NCI-H2196 (cell line): ENCODE results near the gene QRSL1.
"Not testable (repeated sequence)": the region's sequence is repeated elsewhere in the genome, so short reads cannot be mapped to it uniquely, and the experiment has no call there.

Source experiments
- DNase-seq: peaks from one replicate; lab custom pipeline; 2025; ENCODE audit not compliant: unreplicated experiment; lab: John Stamatoyannopoulos, UW

QRSL1 gene

DNA sequence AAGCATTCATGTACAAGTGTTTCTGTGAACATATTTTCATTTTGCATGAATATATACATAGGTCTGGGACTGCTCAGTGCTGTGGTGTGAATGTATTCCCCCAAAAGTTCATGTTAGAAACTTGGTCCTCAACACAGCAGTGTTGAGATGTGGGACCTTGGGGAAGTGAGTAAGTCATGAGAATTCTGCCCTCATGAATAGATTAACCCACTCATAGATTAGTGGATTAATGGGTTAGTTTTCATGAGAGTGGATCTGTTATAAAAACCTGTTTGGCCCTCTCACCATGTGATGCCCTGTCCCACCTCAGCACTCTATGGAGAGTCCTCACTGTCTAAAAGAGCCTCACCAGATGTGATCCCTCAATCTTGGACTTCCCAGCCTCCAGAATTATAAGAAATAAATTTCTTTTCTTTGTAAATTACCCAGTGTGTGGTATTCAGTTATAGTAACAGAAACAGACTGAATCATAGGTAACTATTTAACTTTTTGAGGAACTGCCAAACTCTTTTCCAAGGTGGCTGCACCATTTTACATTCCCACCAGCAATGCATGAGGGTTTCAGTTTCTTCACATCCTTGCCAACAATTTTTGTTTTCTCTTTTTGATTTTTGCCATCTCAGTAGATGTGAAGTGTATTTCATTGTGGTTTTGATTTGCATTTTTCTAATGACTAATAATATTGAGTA, 45.3 kb downstream of the QRSL1 start:
- no peak for DNase-seq

DNA sequence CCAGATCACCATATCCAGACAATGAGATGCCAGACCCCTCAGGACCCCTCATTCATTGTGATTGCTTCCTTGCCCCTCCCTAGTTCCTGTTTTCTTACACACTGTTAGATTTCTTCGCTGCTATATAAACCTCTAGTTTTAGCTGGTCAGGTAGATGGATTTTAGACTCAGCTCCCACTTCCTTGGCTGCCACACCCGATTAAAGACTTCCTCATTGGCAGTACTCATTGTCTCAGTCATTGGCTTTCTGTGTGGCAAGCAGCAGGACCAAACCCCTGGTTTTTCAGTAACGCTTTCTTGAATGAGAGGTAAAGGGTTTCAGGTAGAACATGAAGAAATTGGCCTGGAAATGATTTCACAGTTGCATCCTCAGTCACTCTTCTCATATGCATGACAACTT, 47.9 kb downstream of the QRSL1 start:
- DNase-seq: no peak

DNA sequence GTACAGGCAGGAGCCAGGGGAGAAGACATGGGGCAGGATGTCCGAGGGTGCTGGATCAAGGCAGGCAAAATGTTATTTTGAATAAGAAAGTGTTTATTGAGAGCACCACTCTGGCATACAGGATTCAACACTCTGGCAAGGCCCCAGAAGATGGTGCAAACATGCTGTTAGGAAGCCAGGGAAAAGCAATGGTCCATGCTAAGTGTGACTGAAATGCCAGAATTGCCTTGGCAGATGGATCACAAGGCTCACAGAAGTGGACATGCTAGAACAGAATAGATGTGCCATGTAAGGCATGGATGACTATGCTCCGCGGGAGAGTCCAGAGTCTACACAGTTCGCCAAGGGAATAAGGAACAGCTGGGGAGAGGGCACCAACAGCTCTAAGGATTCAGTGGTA, 54.6 kb downstream of the QRSL1 start:
- DNase-seq: no peak

DNA sequence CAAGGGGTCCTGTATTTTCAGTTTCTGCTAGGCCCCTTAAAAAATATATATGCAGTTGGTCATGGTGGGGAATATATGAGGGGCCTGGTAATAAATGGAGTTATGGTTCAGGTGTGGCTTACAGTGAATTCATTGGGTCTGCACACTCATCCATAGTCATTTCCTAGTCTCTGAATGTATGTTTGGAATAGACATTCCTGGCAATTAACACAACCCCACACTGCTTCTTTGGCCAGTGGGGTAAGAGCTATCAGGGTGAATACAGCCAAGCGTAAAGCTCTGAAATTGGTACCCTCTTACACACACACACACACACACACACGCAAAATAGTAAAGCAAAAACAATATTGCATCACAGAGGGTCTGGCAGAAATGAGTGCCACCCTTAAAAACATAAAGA, 56.5 kb downstream of the QRSL1 start:
- no peak for DNase-seq

DNA sequence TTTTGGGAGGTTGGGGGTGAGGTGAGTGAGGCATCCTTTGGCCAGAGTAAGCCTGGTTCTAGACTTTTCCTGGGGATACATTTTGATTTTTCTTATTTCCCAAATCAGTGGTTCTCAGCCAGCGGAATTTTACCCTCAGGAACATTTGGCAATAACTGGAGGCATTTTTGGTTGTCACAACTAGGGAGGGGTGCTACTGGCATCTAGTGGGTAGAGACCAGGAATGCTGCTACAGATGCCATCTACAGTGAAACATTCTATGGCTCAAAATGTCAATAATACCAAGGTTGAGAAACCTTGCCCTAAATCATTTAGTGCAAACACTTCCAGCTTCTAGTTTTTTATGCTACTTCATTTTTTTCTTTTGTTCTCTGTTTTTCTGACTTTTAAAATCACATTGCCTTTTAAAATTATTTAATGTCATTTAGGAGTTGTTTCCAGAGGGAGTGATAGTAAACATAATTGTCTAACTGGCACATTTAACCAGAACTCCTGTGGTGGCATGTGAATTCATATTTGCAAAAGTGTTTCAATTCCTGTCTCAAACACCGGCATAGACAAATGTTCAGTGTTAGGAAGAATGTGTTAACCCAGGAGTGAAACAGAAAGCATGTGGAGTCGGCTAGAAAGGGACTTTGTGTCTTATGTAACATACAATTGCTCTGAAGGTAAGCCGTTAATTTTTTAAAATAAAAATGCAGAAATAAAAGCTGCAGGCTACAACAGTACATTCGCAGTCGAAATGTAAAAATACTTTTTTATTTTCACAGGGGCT, 59.0 kb downstream of the QRSL1 start:
- no peak for DNase-seq

DNA sequence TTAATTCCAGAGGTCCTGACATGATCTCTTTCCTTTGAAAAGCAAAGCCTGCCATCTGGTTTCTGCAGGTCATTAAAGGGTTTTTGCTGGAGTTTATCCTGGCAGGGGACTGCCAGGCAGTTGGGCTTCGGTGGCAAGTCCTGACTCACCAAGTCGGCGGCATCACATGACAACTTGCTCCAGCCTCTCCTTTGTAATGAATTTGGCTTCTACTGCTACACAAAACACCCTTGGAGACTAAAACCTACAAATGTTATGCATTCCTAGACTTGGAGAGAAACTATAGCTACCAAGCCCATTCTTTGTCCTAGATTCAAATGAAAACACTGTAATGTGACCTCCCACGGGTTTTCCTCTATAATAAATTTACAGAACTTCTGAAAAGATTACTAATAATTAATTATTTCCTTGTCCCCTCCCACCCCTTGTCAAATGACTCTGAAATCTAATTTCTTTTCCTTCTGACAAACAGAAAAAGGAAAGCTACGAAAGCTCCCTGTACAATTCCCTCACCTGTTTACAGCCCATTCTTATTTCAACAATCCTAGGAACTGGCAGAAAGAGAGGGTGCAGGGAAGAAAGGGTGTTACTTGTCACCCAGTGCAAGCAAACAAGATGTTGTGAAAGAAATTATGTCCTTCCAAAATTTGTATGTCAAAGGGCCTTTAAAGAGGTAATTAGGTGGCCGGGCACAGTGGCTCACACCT, 62.9 kb downstream of the QRSL1 start:
- DNase-seq: peak; percentile 64

DNA sequence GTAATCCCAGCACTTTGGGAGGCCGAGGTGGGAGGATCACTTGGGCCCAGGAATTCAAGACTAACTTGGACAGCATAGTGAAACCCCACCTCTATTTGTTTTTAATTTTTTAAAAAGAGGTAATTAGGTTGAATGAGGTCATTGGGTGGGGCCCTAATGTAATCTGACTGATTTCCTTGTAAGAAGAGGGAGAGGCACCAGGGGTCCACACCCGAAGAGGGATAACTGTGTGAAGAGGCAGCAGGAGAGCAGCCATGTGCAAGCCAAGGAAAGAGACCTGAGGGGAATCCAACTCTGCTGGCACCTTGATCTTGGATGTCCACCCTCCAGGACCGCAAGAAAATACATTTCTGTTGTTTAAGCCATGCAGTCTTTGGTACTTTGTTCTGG, 63.4 kb downstream of the QRSL1 start:
- DNase-seq: no peak

DNA sequence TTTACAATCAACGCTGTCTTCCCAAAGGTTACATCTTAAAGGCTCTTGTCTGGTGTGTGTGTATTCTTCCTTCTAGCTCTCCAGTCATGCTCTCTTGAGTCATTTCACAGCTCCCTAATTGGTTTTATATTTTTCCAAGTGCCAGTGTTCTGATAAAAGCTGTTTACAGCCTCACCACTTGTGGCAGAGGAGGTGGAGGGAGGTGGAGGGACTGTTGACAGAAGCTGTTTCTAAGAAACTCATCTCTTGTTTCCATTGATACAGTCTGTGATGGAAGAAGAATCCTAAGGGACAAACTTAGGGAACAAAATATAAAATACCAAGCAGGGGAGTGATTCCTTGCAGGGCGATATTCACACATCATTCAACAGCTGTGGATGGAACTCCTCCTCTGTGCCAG, 64.0 kb downstream of the QRSL1 start:
- no peak for DNase-seq

DNA sequence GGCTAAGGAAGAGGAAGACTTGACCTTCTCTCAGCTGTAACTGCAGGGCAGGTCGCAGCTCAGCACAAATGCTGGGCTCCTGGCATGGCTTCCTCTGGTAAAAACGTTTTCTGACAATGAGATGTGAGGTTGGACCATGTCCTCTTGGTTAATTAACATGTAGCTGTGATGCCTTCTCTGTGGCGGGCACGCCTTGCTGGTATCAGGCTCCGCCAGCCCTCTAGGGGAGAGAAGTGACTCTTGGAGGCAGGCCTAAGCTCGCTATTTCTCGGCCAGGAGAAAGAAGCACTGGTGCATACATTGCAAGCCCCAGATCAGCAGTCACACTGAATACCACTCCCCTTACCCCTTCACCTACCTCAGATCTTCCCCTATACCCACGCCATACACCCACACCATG, 65.0 kb downstream of the QRSL1 start:
- no peak for DNase-seq

DNA sequence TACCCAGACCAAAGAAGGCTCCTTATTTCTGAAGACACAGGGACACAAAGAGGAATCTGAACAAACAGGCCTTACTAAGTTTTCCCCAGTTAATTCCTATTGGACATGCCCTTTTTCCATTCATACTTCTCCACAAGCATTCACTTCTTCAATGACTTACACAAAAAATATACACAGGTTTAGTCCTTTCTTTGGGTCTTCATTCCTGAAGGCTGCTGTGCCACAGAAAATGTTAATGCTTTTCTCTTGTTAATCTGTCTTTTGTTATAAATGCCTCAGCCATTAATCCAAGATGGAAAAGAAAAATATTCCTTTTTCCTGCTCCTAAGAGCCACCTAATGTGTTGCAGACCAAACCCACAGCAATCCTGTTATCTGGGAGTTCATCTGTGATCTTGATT, 71.2 kb downstream of the QRSL1 start:
- no peak for DNase-seq

DNA sequence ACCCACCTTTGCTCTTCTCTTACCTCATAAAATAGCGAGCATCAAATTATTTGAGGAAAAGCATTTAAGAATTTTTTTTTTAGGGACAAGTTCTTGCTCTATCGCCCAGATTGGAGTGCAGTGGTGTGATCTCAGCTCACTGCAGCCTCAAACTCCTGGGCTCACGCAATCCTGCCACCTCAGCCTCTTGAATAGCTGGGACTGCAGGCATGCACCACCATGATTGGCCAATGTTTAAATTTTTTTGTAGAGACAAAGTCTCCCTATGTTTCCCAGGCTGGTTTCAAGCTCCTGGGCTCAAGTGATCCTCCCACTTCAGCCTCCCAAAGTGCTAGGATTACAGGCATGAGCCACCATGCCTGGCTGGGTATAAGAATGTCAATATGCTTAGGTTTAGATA, 71.8 kb downstream of the QRSL1 start:
- DNase-seq: not testable (repeated sequence)

DNA sequence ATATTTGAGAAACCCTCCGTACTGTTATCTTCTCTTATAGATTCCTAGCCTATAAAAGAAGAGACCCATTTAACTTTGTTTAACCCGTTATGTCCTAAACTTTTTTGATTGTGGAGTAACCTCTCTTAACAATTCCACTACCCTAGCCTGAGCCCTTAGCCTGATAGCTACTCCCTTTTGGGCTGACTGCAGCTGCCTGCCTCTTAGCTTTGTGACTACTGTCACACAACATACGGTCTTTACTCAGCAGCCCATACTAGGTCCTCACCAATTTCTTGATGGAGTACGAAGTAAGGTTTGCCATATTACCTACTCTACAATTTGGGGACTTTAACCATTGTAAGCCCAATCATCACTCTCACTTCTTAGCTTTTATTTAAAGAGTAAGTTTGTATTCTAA, 72.7 kb downstream of the QRSL1 start:
- peak; percentile 51 for DNase-seq

DNA sequence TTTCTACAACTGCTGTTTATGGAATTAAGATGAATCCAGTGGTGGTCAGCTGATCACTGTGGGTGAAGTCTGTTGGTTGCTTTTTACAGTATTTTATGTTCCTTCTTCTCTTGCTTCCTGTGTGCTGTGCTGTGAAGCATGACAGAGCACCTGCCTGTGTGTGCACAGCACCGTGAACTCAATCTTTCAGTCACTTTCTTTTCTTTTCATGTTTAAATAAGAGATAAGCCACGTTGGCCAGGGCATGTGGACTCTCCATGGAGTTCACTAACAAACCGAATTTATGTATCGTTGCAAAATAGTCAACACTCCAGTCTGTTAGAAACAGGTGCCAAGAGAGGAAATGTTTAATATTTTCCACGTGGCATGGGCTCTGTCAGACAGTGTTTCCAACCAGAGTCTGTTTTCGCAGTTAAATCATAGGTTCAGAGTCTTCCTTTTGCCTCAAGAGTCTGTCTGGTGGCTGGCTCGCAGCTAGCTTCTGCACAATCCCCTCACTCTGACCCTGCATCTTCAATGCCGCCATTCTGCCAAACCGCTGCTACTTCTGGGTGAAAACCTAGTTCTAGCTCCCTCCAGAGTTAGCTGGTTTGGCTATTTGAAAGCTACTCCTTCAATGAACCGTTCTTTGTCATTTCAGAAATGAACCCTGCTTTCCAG, 73.2 kb downstream of the QRSL1 start:
- peak; percentile 91 for DNase-seq

DNA sequence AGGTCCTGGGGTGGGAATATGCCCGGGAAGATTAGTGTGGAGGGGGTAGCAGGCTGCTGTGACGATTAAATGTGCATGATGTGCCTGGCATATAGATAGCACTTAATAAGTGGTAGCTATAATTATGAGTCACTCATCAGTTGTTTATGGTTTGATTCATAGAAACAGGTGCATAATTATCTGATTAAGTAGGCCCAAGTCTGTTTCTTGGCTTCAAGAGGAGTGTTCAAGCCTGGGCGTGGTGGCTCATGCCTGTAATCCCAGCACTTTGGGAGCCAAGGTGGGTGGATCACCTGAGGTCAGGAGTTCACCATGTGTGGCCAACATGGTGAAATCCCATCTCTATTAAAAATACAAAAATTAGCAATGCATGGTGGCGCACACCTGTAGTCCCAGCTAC, 74.9 kb downstream of the QRSL1 start:
- DNase-seq: no peak

DNA sequence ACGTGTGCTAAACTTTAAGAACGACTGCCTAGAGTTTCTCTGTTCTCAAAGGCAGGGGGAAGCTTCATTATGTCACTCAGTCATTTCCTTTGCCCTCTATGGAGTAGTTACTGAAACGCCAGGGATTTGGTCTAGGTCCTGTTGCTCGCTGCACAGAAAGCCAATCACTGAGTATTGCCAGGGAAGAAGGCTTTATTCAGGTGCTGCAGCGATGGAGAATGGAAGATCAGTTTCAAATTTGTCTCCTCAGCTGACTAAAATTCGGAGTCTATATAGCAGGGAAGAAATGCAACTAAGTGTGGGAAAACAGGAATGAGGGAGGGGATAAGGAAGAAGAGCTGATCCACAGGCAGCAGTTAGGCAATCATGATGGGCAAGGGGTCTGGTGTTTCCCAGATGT, 75.8 kb downstream of the QRSL1 start:
- DNase-seq: no peak

DNA sequence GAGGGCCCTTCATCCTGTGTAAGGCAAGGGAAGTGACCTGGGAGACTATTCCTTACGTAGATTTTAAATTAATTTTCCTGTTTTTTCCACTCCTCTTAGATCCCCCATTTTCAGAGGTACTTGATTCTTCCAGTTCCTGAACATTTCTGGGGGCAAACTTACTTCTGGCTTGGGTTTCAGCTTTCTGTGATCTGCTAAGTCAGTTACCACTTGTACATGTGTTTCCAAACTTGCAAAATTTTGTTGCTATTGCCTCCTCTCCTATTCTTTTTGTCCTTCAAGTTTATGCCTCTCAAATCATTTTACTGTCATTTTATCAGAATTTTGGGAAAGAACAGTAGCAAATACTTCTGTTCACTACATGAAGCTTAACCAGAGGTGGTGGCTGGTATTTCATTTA, 81.2 kb downstream of the QRSL1 start:
- DNase-seq: no peak

DNA sequence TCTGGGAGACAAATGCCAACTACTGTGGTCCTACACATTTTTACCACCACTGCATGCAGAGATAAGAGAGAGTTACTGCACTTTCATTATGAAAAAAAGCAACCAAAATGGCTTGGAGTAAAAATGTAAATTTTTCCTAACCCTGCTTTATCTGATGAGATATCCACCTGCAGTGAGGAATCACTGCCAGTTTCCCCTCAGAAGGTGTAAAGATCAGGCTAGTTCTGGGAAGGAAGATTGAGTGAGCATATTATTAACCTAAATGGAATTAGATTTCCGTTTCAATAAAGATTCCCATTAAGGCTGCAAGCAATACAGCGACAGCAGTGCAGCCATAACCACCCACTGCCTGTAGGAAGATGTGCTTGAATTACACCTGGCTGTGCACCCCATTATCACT, 84.9 kb downstream of the QRSL1 start:
- DNase-seq: no peak

DNA sequence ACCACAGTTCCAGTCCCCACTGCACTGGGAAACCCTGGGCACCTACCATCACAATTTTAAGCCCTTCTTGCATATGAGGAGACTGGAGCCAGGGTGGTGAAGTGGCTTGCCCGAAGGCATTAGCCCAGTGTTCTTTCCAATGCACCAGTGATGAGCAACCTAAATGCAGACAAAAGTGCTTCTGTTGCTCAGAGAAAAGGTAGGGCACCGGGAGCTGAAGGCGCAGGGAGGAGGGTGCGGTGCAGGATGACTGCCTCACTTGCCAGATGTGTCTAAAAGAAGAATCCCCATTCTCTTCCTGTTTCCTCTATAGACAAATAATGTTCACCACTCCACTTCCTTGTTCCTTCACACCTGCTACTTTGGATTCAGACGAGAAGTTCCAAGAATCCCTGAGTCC, 86.5 kb downstream of the QRSL1 start:
- DNase-seq: no peak

DNA sequence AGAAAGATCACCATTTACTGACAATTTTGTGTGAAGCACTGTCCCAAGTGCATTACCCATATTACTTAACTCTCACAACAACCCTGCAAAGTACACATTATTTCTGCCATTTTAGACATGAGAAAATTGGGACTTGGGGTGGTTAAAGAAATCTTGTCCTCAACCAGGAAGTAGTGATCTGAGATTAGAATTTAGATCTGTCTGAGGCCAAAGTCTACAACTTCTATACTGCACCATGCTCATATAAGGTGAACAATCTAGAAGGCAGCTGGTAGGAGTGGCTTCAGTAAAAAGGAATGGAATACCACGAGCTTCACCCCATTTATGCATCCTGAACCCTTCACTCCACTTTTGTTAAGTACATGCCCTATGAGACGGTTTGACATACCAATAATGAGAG, 87.6 kb downstream of the QRSL1 start:
- DNase-seq: no peak
